AG08395 (cell line): ENCODE data around the gene LAMA2.

Experiments used
- DNase-seq: peaks from one replicate; pipeline ENCODE4 v3.0.0; 2012; ENCODE audit warnings: mixed read lengths, low spot score

The LAMA2 gene

GRCh38 chr6:129184808-129185366 is 301.9 kb downstream of the LAMA2 start:
- DNase-seq, result no peak

- DNase-seq, result peak; percentile 76
These were observed 304.1 kb downstream of the LAMA2 start for GRCh38 chr6:129186988-129187387.

GRCh38 chr6:129188306-129188705 is 305.4 kb downstream of the LAMA2 start:
- DNase-seq, result no peak

- no peak for DNase-seq
These were observed 305.9 kb downstream of the LAMA2 start for GRCh38 chr6:129188795-129189194.

- DNase-seq, result no peak
These were observed 306.3 kb downstream of the LAMA2 start for GRCh38 chr6:129189266-129189665.

GRCh38 chr6:129191235-129191634 is 308.3 kb downstream of the LAMA2 start:
- DNase-seq, result no peak

GRCh38 chr6:129192458-129192989 is 309.6 kb downstream of the LAMA2 start:
- no peak for DNase-seq

GRCh38 chr6:129194306-129194941 is 311.5 kb downstream of the LAMA2 start:
- no peak for DNase-seq

DNA sequence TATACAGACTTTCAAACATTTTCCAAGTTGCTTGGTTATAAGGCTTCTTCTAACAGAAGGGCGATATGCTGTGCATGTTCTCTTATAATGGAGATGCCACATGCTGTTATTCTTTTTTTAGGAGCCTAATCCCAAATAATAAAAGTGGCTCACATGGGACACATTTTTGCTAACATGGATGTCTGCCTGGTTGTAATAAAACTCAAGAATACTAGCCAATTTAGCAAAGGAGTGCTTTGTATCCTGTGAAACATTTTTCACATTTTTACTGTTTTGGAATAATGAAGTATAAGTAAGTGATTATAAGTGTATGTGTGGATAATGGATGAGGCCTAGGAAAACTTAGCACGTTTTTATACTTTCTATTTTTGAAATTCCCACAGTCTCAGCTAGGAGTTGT is 312.2 kb downstream of the LAMA2 start:
- no peak for DNase-seq

DNA sequence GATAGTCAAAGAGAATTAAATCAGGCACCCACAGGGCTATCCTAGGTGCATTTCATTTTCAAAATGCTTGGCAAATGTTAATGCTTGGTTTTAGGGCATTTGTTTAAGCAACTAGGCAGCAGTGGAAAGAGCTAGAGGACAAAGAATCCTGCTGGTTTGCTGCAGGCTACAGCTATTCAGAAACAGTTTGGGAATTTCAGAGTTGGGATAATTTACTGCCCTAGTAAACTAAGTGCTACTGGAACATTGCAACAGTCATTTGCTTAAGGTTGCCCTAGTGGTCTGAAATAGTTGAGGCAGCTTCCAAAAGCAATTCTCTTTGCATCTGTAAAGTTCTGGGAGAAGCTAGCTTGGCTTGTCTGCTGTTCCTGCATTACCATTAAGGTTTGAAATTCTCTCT is 312.7 kb downstream of the LAMA2 start:
- DNase-seq, result peak; percentile 12

- no peak for DNase-seq
These were observed 314.2 kb downstream of the LAMA2 start for GRCh38 chr6:129197154-129197553.

DNA sequence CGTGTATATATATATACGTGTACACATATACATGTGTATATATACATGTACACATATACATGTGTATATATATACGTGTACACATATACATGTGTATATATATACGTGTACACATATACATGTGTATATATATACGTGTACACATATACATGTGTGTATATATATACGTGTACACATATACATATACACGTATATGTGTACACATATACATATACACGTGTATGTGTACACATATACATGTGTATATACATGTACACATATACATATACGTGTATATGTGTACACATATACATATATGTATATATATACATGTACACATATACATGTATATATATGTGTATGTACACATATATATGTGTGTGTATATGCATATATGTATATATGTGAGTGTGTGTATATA is 317.2 kb downstream of the LAMA2 start:
- no peak for DNase-seq

DNA sequence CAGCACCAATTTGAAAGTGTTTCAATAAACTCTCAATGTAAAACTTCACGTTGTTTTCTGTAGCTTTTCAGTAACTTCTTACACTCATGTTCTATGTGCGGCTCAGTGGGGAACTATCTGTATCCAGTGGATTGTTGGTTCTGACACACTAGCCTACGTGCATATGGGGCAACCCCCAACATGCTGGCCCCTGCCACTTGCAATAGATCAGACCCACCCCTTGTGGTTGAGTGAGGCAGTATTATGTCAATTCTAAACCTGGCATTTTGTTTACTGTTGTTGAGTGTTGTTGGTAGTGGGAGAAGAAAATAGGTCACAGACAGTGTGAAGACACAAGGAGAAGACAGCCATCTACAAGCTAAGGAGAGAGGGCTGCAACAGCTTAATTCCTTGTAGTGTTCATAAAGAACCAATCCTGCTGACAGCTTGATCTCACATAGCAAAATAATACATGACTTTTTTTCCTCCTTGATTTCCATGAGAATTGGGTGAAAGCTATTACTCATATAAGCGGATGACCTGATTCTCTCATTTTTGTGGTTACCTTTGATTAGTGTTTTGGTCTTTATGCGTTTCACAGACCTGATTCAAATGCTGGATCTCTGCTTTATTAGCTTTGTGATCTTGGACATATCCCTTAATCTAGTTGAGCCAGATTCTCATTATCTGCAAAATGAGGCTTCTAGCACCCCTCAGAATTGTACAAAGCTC is 320.4 kb downstream of the LAMA2 start:
- no peak for DNase-seq

DNA sequence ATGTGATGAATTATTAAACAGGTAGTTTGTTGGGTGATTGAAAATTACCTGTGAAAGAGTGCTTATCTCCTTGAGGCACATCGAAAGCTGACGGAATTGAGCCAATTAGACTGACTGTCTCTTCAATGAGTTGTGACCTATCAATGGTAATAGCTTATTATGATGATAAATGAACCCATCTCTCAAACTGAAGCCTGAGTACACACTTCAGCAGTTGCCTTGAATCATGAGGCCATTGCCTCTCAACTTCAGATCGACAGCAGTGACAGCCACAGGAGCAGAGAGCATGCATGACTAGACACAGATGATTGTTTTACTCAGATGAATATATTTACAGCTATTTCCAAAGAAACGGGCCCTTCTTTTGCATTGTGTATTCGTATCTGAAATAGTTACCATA is 323.9 kb downstream of the LAMA2 start:
- peak; percentile 14 for DNase-seq

DNA sequence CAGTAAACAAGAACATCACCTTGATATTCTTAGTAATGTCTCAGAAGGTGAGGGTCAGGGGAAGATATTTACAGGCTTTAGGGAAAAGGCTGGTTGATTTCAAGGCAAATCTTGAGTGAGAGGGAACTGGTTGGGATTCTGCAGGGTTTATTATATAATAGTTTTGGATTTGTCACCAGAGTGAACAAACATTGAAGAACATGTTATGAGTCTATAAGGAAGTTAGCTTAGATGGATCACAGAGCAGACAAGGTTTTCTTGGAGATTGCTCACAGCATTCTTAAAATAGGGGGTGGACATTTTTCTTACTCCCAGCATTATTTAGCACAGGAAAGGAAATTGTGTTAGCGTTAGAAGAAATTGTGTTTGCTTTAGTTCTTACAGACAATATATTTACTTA is 324.9 kb downstream of the LAMA2 start:
- no peak for DNase-seq

GRCh38 chr6:129208415-129209034 is 325.6 kb downstream of the LAMA2 start:
- DNase-seq, result no peak

GRCh38 chr6:129209355-129209754 is 326.4 kb downstream of the LAMA2 start:
- no peak for DNase-seq

DNA sequence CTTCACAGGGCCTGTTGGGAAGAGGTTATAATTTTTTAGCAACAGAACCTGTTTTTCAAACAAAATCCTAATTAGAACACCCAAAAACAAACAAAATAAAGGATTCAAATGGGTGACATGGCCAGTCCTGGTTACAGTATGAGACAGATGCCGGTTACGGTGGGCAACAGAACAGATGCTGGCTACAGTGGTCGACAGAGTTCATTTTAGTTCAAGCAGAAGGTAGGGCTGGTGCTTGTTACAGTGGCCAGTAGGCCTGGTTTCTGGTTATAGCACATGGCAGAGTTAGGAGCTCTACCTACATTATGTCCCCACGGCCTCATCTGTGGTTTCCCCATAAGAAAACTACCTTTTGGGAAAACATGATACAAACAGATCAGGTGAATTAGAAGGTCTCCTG is 327.7 kb downstream of the LAMA2 start:
- no peak for DNase-seq

- DNase-seq, result no peak
These were observed 328.7 kb downstream of the LAMA2 start for GRCh38 chr6:129211626-129212025.

DNA sequence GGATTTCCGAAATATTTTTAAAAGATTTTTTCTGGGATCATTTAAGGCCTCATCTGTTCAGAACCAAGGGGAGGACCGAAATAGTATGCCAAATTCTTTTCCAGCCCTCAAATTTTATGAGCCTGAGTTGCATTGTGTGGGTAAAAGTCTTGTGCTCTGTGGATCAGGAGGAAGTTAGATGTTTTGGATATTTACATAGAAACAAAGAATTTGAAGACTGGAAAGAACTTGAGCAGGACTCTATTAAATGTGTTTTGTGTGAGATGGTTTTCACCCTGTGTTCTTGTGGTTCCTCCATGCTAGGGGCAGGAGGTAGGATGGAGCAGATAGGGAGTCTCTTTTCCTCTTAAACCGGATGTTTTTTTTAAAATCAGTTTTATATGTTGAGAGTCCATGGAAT is 329.1 kb downstream of the LAMA2 start:
- DNase-seq, result peak; percentile 67

DNA sequence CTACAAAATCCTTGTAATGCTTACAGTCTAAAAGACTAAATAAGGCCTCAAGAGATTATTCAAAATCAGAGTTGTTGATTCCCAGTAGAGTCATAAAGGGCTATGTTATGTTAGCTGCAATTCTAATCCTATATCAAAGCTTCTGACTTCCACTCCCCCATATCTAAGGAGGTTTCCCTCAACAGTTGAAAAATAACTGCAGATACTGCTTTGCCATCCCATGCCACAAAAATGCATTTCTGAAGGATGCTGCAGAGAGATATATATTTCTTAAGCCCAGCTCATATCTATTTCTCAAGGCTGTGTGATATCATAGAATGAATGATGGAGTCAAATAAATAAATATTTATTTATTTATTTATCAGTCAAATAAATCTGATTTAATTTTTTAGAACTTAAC is 332.3 kb downstream of the LAMA2 start:
- no peak for DNase-seq

GRCh38 chr6:129215916-129216520 is 333.1 kb downstream of the LAMA2 start:
- no peak for DNase-seq
